Left lobe of liver (tissue), 2 donors: ENCODE data around the gene ZNF683. TPM values are rescaled to one million over a fixed set of nuclear protein-coding genes. Genes with fewer than 3 reads are reported as not detected.
"Not testable (repeated sequence)": the region's sequence is repeated elsewhere in the genome, so short reads cannot be mapped to it uniquely, and the experiment has no call there.

Experiments used
- ATAC-seq: fragments of 200-7000 bp; cut with Tn5 transposase; one replicate; pipeline ENCODE4 v1.9.1; 2020; ENCODE audit warnings: mild to moderate bottlenecking, moderate library complexity
- DNase-seq: peaks from one replicate; pipeline ENCODE4 v3.0.0-alpha.2; 2020; ENCODE audit warnings: low spot score
- total RNA-seq: library from RNA; stranded (reverse); gene quantifications from one replicate; pipeline ENCODE4 v1.2.1, GENCODE V29; 2021
- donor health status: DM: no; HTN: no; CAD: no; lungs with moderate emphysema.
- donor health status: DM: no; HTN: yes; CAD: no.

The ZNF683 gene
- total RNA-seq, 1 donor from 2014 or later: not detected

DNA sequence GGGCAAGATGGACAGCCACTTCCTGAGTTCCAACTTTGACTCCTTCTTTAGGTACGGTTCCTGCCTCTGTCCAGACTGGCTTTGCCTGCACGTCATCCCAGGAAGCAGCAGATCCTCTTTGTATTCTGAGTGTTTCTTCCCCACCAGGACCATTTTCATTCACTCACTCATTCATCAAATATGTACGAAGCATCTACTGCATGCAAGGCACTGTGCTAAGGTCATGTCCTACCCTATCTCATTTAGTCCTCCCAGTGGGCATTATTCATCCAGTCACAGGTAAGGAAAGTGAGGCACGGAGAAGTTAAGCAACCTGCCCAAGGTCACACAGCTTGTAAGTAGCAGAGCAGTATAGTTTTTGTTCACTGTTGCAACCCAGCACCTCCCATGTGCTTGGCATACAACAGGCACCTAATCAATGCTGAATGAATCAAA lies 32.5 kb downstream of the ZNF683 start:
- ATAC-seq: no peak
- DNase-seq: no peak

- ATAC-seq (no peak), DNase-seq (no peak)
These were observed 33.9 kb downstream of the ZNF683 start for GRCh38 chr1:26338670-26339069.

- DNase-seq: no peak
- no peak for ATAC-seq
These were observed 34.9 kb downstream of the ZNF683 start for GRCh38 chr1:26337625-26338024.

- DNase-seq (no peak), ATAC-seq (no peak)
These were observed 35.4 kb downstream of the ZNF683 start for GRCh38 chr1:26337206-26337535.

- DNase-seq (peak; percentile 89), ATAC-seq (peak; percentile 98)
These were observed 35.9 kb downstream of the ZNF683 start for GRCh38 chr1:26336477-26337205.

GRCh38 chr1:26335774-26336476 lies 36.6 kb downstream of the ZNF683 start:
- DNase-seq (no peak), ATAC-seq (peak; percentile 9)

DNA sequence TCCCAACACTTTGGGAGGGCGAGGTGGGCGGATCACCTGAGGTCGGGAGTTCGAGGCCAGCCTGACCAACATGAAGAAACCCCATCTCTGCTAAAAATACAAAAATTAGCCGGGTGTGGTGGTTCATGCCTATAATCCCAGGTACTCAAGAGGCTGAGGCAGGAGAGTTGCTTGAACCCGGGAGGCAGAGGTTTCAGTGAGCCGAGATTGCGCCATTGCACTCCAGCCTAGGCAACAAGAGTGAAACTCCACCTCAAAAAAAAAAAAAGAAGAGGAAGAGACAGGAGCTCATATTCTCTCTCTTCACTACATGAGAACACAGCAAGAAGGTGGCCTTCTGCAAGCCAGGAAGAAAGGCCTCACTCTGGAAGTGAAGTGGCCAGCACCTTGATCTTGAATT lies 39.2 kb downstream of the ZNF683 start:
- not testable (repeated sequence) for ATAC-seq, DNase-seq

DNA sequence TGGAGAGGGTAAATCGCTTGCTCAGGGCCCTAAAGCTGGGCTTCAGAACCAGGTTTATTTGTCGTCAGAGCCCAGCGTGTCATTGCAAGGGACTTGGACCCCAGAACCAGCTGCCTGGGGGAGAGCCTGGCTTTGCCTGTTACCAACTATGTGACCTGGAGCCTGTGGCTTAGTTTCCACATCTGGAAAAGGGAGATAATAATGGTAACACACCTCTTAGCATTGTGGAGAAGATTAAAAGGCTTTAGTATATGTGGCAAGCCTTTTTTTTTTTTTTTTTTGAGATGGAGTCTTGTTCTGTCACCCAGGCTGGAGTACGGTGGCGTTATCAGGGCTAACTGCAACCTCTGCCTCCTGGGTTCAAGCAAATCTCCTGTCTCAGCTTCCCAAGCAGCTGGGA lies 42.3 kb downstream of the ZNF683 start:
- DNase-seq: no peak
- no peak for ATAC-seq

GRCh38 chr1:26329380-26329779 lies 43.2 kb downstream of the ZNF683 start:
- not testable (repeated sequence) for ATAC-seq

DNA sequence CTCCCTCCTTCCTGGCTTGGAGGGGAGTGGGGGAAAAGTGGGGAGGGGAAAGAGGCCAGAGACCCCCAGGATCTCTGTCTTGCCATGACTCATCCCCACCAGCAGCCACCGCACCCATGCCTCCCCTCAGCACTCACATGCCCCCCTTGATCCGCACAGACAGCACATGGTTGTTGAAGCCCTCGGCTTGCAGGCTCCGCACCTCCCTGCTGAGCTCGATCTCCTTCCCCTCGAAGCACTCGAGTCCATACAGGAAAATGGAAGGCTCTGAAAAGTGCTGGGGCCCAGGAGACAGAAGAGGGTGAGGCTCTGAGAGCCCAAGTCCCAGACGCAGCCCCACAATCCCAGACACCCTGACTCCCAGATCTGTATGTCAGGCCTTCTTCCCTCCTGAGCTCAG lies 44.0 kb downstream of the ZNF683 start:
- ATAC-seq: no peak

More at GRCh38 chr1:26329380-26329779, 43.2 kb downstream of the ZNF683 start:
- DNase-seq: not testable (repeated sequence)

GRCh38 chr1:26327956-26328362 lies 44.6 kb downstream of the ZNF683 start:
- no peak for DNase-seq
- ATAC-seq: no peak

More for the DNA sequence above, 44.0 kb downstream of the ZNF683 start:
- no peak for DNase-seq

DNA sequence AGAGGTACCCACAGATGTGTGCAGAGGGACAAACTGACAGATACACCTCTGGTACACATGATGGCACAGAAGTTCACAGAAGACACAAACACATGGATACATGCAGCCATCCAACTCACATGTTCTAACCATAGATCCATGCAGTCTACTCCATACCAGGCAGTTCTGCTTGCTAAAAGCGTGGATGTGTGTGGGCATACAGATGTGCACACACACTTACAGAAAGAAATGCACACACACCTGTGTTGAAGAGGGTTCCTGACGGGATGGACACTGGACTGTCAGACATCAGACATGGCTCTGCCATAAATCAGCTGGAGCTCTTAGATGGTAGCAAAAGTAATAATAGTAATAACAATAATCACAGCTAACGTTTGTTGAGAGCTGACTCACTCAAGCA lies 48.0 kb downstream of the ZNF683 start:
- DNase-seq (no peak), ATAC-seq (no peak)

GRCh38 chr1:26323382-26323781 lies 49.2 kb downstream of the ZNF683 start:
- ATAC-seq: no peak
- DNase-seq: no peak

GRCh38 chr1:26322042-26322331 lies 50.6 kb downstream of the ZNF683 start:
- ATAC-seq (no peak), DNase-seq (no peak)

DNA sequence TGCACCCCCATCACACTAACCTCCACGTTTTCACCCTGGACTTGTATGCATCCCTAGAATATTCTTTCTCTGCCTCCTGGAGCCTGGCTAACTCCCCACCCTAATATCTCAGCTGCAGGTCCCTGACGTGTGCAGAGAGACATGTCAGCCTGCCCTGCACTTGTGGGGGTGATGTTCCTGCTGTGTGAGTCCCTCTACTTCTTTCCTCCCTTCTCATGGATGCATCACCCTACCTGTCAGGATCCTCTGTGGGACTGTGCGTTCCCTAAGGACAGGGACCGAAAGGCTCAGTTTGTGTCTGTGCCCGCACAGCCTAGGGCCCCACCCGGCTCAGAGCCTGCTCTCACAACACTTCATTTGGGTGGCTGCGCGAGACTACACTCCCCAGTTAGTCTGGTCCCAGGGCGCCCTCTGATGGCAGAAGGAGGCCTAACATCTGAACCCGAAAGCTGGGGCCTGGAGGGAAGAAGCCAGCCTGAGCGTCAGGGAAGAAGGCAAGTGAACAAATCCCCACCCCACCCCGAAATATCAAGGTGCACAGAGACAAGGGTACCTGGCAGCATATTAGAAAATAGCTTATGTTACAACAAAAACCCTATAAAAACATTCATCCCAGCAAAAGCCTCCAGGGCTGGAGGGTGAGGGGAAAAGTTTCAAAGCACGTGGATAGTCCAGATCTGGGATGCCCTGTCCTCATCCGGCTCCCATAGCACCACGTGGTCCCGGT lies 51.1 kb downstream of the ZNF683 start:
- DNase-seq (peak; percentile 87), ATAC-seq (peak; percentile 98)

- ATAC-seq (no peak), DNase-seq (no peak)
These were observed 51.7 kb downstream of the ZNF683 start for GRCh38 chr1:26320896-26321295.

DNA sequence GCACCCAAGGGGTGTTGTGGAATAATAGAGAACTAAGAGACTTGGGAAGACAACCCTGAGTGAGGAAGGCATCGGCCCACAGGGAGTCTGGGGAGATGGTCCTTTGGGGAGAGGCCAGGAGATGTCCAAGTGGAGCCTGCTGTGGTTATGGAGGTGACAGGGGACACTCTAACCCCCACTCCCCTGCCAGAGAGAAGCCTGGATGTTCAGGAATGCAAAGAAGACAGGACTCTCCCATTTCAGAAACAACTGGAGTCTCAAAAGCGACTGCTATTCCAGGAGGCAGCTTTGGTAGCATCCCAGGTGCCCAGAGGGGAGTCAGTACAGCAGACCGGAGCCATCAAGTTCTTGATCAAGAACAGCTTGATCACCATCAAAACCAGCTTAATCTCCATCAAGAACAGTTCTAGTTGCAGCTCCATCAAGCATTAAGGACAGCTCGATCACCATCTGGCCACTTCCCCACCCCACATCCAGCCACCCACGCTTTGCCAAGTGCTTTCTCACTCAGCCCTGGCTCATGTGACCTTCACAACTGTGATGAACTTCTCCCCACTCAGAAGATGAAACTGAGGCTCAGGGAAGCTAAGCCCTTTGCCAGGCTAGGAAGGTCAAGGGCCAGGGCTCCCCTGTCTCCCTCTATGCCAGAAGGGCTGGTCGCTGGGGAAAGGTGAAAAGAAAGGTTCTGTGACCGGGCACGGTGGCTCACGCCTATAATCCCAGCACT lies 54.0 kb downstream of the ZNF683 start:
- ATAC-seq: peak; percentile 9
- no peak for DNase-seq

DNA sequence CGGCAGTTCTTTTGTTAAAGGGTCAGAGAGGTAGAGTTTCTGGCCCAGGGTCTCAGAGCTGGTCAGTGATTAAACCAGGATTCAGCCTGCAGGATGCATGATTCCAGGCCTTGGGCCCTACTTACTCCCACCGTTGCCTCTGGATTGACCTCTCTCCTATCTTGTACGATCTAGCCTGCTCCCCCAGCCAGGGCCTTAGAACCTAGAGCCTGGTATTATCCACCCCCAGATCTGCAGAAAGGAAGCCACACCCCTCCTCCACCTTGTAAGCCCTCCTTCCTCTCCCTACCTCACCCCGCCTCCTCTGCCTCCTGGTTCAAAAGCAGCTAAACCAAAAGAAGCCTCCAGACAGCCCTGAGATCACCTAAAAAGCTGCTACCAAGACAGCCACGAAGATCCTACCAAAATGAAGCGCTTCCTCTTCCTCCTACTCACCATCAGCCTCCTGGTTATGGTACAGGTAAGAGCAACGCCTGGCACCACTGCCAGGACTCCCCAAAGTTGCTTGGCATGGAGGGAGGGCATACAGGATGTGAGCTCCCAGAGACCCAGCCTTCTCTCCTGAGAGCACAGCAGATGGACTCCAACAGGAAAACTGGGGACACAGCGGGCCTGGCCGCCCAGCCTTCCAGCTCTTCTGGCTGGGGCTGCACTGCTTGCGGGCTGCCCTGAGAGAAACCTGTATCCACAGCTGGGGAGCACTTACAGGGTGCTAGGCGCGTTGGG lies 54.8 kb downstream of the ZNF683 start, which contains the start of gene CD52:
Gene CD52, plus strand, starts transcription at position 347 of the 726 bp plus-strand sequence. Its CDS starts 60 bp downstream, at position 407.
- no peak for ATAC-seq

DNA sequence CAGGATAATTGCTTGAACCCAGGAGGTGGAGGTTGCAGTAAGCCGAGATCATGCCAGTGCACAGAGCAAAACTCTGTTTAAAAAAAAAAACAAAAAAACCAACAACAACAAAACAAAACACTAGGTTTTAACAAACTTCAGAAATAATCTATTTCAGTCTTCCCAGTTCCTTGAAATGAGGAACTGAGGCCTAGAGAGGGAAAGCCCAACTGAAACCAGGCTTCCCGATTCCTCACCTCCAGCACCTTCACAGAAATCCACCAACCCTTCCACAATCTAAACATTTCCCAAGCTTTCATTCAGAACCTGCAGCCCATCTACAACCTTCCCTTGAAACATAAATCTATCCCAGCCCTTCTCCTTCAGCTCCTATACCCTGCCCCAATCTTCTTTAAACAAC lies 55.4 kb downstream of the ZNF683 start:
- ATAC-seq (no peak), DNase-seq (no peak)

More for the DNA sequence above, 54.8 kb downstream of the ZNF683 start, which contains the start of gene CD52:
- DNase-seq: no peak
